Panc1 (cell line): ENCODE measurements around the gene PIM2.

ENCODE experiments used
- POLR2AphosphoS5 ChIP-seq: IDR thresholded peaks from 2 replicates; pipeline ENCODE4 v1.6.1; 2012; ENCODE audit warnings: mild to moderate bottlenecking, low read depth, low read length, moderate library complexity
- REST ChIP-seq, 2 experiments: IDR thresholded peaks; 2 replicates each; pipeline ENCODE4 v1.6.1; 2011 to 2012; ENCODE audit warnings: low read depth in 2 of 2, control low read depth in 1 of 2, low read length in 1 of 2, mild to moderate bottlenecking in 1 of 2, moderate library complexity in 1 of 2; ENCODE audit not compliant: insufficient read depth in 1 of 2
- SIN3A ChIP-seq: IDR thresholded peaks from 2 replicates; pipeline ENCODE4 v1.6.1; 2012; ENCODE audit warnings: low read depth, mild to moderate bottlenecking, low read length, moderate library complexity, borderline replicate concordance; ENCODE audit not compliant: insufficient read depth
- TCF7L2 ChIP-seq: IDR thresholded peaks from 2 replicates; pipeline ENCODE4 v1.6.1; 2011; ENCODE audit warnings: mild to moderate bottlenecking, low read depth, low read length, inconsistent platforms
- TF ChIP-seq, protein P1 (sequence below): fragments of 450-650 bp; IDR thresholded peaks from 2 replicates; pipeline ENCODE4 v1.5.1; 2017; ENCODE audit warnings: mild to moderate bottlenecking

DNA sequence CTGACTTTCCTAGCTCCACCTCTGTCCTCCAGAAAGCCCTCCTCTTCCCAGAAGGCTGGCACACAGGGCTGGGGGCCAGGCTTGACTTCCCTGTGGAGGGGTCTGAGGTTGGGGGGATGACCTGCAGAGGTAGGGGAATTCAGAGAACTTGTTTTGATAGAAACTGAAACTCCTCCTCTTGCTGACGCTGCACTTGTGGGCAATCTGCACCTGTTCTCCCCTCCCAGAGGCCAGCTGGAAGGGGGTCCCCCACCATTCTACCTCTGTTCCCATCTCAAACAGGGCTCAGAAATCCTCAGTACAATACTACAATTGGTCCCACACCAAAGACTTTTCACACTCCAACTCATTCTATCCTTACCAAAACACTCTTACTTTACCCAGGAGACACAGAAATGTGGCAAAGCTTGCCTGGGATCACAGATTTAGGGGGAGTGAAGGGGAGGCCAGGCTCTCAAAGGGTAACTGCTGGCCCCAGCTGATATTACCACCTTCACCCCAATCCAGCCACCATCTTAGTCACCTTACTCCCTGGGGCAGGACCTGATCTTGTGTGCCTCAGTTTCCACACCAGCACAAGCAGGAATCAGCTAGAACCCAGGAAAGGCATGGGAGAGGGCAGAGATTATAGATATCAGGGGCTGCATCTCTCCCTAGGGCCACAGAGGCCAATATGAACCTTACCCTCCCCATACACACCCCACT is 20.0 kb upstream of the PIM2 start:
- TF ChIP-seq, protein P1, sequence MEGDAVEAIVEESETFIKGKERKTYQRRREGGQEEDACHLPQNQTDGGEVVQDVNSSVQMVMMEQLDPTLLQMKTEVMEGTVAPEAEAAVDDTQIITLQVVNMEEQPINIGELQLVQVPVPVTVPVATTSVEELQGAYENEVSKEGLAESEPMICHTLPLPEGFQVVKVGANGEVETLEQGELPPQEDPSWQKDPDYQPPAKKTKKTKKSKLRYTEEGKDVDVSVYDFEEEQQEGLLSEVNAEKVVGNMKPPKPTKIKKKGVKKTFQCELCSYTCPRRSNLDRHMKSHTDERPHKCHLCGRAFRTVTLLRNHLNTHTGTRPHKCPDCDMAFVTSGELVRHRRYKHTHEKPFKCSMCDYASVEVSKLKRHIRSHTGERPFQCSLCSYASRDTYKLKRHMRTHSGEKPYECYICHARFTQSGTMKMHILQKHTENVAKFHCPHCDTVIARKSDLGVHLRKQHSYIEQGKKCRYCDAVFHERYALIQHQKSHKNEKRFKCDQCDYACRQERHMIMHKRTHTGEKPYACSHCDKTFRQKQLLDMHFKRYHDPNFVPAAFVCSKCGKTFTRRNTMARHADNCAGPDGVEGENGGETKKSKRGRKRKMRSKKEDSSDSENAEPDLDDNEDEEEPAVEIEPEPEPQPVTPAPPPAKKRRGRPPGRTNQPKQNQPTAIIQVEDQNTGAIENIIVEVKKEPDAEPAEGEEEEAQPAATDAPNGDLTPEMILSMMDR = no peak
- TF ChIP-seq REST (IDR thresholded peaks at IDR 0.05; ENCODE audit: insufficient read depth in 1 of 2, low read depth in 2 of 2, low read length in 1 of 2) (no peak), TCF7L2 (no peak), SIN3A (no peak), POLR2AphosphoS5 (no peak)
